Lower lobe of right lung (tissue), 2 donors: ENCODE results near the gene IFT80. TPM values are rescaled to one million over a fixed set of nuclear protein-coding genes. Genes with fewer than 3 reads are reported as not detected.
A peak's percentile ranks its signal among the peaks of the same experiment; 100 is the strongest.

ENCODE experiments used
- ATAC-seq, 2 donors: fragments of 200-7000 bp; cut with Tn5 transposase; one replicate each; pipeline ENCODE4 v1.9.1; 2020 to 2022; ENCODE audit warnings: mild to moderate bottlenecking in 2 of 2, moderate library complexity in 2 of 2
- DNase-seq: peaks from one replicate; pipeline ENCODE4 v3.0.0-alpha.2; 2020
- H3K27ac ChIP-seq: fragments of 200-600 bp; one replicate; pipeline ENCODE4 v1.8.0; 2022
- H3K27me3 ChIP-seq: fragments of 200-600 bp; one replicate; pipeline ENCODE4 v1.8.0; 2022; ENCODE audit warnings: low read depth
- H3K36me3 ChIP-seq: fragments of 200-600 bp; one replicate; pipeline ENCODE4 v1.8.0; 2022; ENCODE audit warnings: mild to moderate bottlenecking
- H3K4me1 ChIP-seq: fragments of 200-600 bp; one replicate; pipeline ENCODE4 v1.8.0; 2022
- H3K4me3 ChIP-seq: fragments of 200-600 bp; one replicate; pipeline ENCODE4 v1.8.0; 2022; ENCODE audit warnings: mild to moderate bottlenecking
- H3K9me3 ChIP-seq: fragments of 200-600 bp; one replicate; pipeline ENCODE4 v1.8.0; 2022
- CTCF ChIP-seq: fragments of 200-600 bp; IDR thresholded peaks from one replicate; pipeline ENCODE4 v1.8.0; 2022; ENCODE audit warnings: antibody characterized with exemption, mild to moderate bottlenecking
- intact Hi-C: fragments of 100-400 bp; cut with DNase I; formaldehyde crosslinking; loops from one replicate; pipeline ENCODE4 v1.11.0; 2022
- total RNA-seq: library from RNA; stranded (reverse); fragmentation: NEBNext Ultra II Directional; extraction: Animal tissue kit (Norgen Biotek cat#: 25700); gene quantifications from one replicate; pipeline ENCODE4 v1.2.1, GENCODE V29; 2021
- donor health status: DM: no; HTN: yes; CAD: no; lungs with severe emphysema.

IFT80 gene
- total RNA-seq, 1 donor from 2014 or later, result 37.7 TPM

- intact Hi-C loops, result no loop called here
- no peaks in the 10 kb centered on the region for H3K4me1 ChIP-seq
- no peaks in the 10 kb centered on the region for H3K9me3 ChIP-seq
- DNase-seq, result no peak
- TF ChIP-seq CTCF, result no peak
- no peak overlapping the region for H3K27ac ChIP-seq
- no peak overlapping the region for H3K4me3 ChIP-seq
- no peaks in the 10 kb centered on the region for H3K27me3 ChIP-seq
- H3K36me3 ChIP-seq, result peaks cover 85% of the 10 kb centered on the region
- no peak for ATAC-seq
Observed at GRCh38 chr3:160417311-160417710, 18.3 kb upstream of the IFT80 start.

- Histone ChIP-seq H3K27me3 (no peaks in the 10 kb centered on the region), H3K4me3 (no peak overlapping the region), H3K36me3 (peaks cover 53% of the 10 kb centered on the region), H3K4me1 (no peaks in the 10 kb centered on the region), H3K27ac (no peak overlapping the region), H3K9me3 (no peaks in the 10 kb centered on the region)
- intact Hi-C loops, result no loop called here
- TF ChIP-seq CTCF, result peak; percentile 84
- DNase-seq (no peak), ATAC-seq (peak; percentile 84 to 88)
Observed at GRCh38 chr3:160413613-160414248, 14.7 kb upstream of the IFT80 start.

GRCh38 chr3:160412477-160412876, 13.5 kb upstream of the IFT80 start:
- no peak for ATAC-seq

GRCh38 chr3:160409812-160410610, 11.0 kb upstream of the IFT80 start:
- DNase-seq, result no peak
- peaks cover 31% of the 10 kb centered on the region for H3K36me3 ChIP-seq
- ATAC-seq, result no peak
- no peaks in the 10 kb centered on the region for H3K4me1 ChIP-seq
- intact Hi-C loops, result loop anchor here (10.0 kb wide), 1 partner anchor 375 kb away; no protein-coding TSS in a partner anchor
- H3K4me3 ChIP-seq, result no peak overlapping the region
- no peaks in the 10 kb centered on the region for H3K9me3 ChIP-seq
- no peak overlapping the region for H3K27ac ChIP-seq
- no peak for TF ChIP-seq CTCF
- H3K27me3 ChIP-seq, result no peaks in the 10 kb centered on the region

More at GRCh38 chr3:160412477-160412876, 13.5 kb upstream of the IFT80 start:
- intact Hi-C loops, result no loop called here
- no peak for DNase-seq
- Histone ChIP-seq H3K9me3 (no peaks in the 10 kb centered on the region), H3K36me3 (peaks cover 48% of the 10 kb centered on the region), H3K27ac (no peak overlapping the region), H3K27me3 (no peaks in the 10 kb centered on the region), H3K4me1 (no peaks in the 10 kb centered on the region), H3K4me3 (no peak overlapping the region)
- TF ChIP-seq CTCF, result no peak

GRCh38 chr3:160403796-160404470, 4.9 kb upstream of the IFT80 start:
- H3K4me1 ChIP-seq, result peaks cover 28% of the 10 kb centered on the region
- H3K4me3 ChIP-seq, result peak overlapping the region; percentile 2
- intact Hi-C loops, result loop anchor here (10.0 kb wide), 1 partner anchor 369 kb away; no protein-coding TSS in a partner anchor
- DNase-seq, result no peak
- no peak for ATAC-seq
- no peaks in the 10 kb centered on the region for H3K9me3 ChIP-seq
- H3K36me3 ChIP-seq, result peaks cover 15% of the 10 kb centered on the region
- H3K27me3 ChIP-seq, result no peaks in the 10 kb centered on the region
- no peak for TF ChIP-seq CTCF
- H3K27ac ChIP-seq, result peak overlapping the region; percentile 88
